Smooth muscle cell (in vitro differentiated cells): ENCODE measurements around the gene IGFBP7. TPM values are rescaled to one million over a fixed set of nuclear protein-coding genes. Genes with fewer than 3 reads are reported as not detected.

Experiments
- DNase-seq: peaks from one replicate; lab custom pipeline; 2025; ENCODE audit not compliant: unreplicated experiment; lab: John Stamatoyannopoulos, UW
- H2AFZ ChIP-seq: fragments of 200-600 bp; sonication (generic); 2 replicates; pipeline ENCODE4 v1.6.0; 2016; ENCODE audit warnings: antibody characterized with exemption, low read depth, mild to moderate bottlenecking
- H3F3A ChIP-seq: fragments of 200-600 bp; sonication (generic); 2 replicates; pipeline ENCODE4 v1.6.0; 2017; ENCODE audit warnings: antibody characterized with exemption, low read depth
- H3K27ac ChIP-seq: fragments of 200-600 bp; sonication (generic); 2 replicates; pipeline ENCODE4 v1.5.1; 2016; ENCODE audit warnings: low read depth, mild to moderate bottlenecking
- H3K27me3 ChIP-seq: fragments of 200-600 bp; sonication (generic); 2 replicates; pipeline ENCODE4 v1.6.1; 2016; ENCODE audit warnings: low read depth, mild to moderate bottlenecking
- H3K36me3 ChIP-seq: fragments of 200-600 bp; sonication (generic); 2 replicates; pipeline ENCODE4 v1.5.1; 2016; ENCODE audit warnings: low read depth
- H3K4me1 ChIP-seq: fragments of 200-600 bp; sonication (generic); 2 replicates; pipeline ENCODE4 v1.5.1; 2016; ENCODE audit warnings: low read depth
- H3K4me2 ChIP-seq: fragments of 200-600 bp; sonication (generic); 2 replicates; pipeline ENCODE4 v1.6.0; 2016; ENCODE audit warnings: mild to moderate bottlenecking
- H3K4me3 ChIP-seq: fragments of 200-600 bp; sonication (generic); 2 replicates; pipeline ENCODE4 v1.5.1; 2016; ENCODE audit warnings: mild to moderate bottlenecking
- H3K79me2 ChIP-seq: fragments of 200-600 bp; sonication (generic); 2 replicates; pipeline ENCODE4 v1.6.0; 2016; ENCODE audit warnings: low read depth, mild to moderate bottlenecking
- H3K9ac ChIP-seq: fragments of 200-600 bp; sonication (generic); 2 replicates; pipeline ENCODE4 v1.6.0; 2016; ENCODE audit warnings: low read depth
- H3K9me3 ChIP-seq: fragments of 200-600 bp; sonication (generic); replicated peaks from 2 replicates; pipeline ENCODE4 v1.5.1; 2016; ENCODE audit warnings: low read depth
- H4K20me1 ChIP-seq: fragments of 200-600 bp; sonication (generic); 2 replicates; pipeline ENCODE4 v1.6.0; 2016; ENCODE audit warnings: low read depth
- CTCF ChIP-seq: fragments of 200-600 bp; sonication (generic); IDR thresholded peaks from 2 replicates; pipeline ENCODE4 v1.5.1; 2017; ENCODE audit warnings: borderline replicate concordance, mild to moderate bottlenecking, antibody characterized with exemption; ENCODE audit not compliant: insufficient read depth, poor library complexity, severe bottlenecking
- WGBS: methylation state at CpG from one replicate; pipeline ENCODE4 v1.1.7; 2016; ENCODE audit warnings: low lambda C conversion rate; 5-methylcytosine and 5-hydroxymethylcytosine counted together
- polyA plus RNA-seq: library from polyadenylated mRNA; unstranded; fragments of >200 nt; fragmentation: Nextera tagmentation; extraction: Ambion mirVana; gene quantifications from 2 replicates; pipeline ENCODE4 v1.2.1, GENCODE V29; 2016
- total RNA-seq: library from RNA; depleted of rRNA; stranded (reverse); fragments of >200 nt; gene quantifications from 2 replicates; pipeline ENCODE4 v1.2.3, GENCODE V29; 2014

Gene IGFBP7
- total and polyA plus RNA-seq, 2 experiments from 2014 or later = 998 to 1,684 TPM

- H3K27me3 ChIP-seq = no peaks in the 10 kb centered on the region
- WGBS = 77% methylated on average over 4 of the region's 4 CpGs
- H3K9ac ChIP-seq = peak overlapping the region; percentile 45
- no peak overlapping the region for H3K4me3 ChIP-seq
- no peak for TF ChIP-seq CTCF
- H3K4me2 ChIP-seq = peak overlapping the region; percentile 87
- peaks cover 92% of the 10 kb centered on the region for H3K79me2 ChIP-seq
- peak overlapping the region; percentile 91 for H3K27ac ChIP-seq
- H3K4me1 ChIP-seq = peaks cover 46% of the 10 kb centered on the region
- no peak for DNase-seq
- H3K9me3 ChIP-seq = no peaks in the 10 kb centered on the region
- peaks cover 46% of the 10 kb centered on the region for H3F3A ChIP-seq
- H4K20me1 ChIP-seq = peaks cover 3% of the 10 kb centered on the region
- no peaks in the 10 kb centered on the region for H3K36me3 ChIP-seq
- no peak overlapping the region for H2AFZ ChIP-seq
Measured at GRCh38 chr4:57104706-57105560, 5.3 kb downstream of the IGFBP7 start.

- TF ChIP-seq CTCF = no peak
- no peak for DNase-seq
- Histone ChIP-seq H3K27me3 (no peaks in the 10 kb centered on the region), H3K4me1 (peaks cover 59% of the 10 kb centered on the region), H3F3A (peaks cover 55% of the 10 kb centered on the region), H2AFZ (no peak overlapping the region), H3K79me2 (peaks cover 81% of the 10 kb centered on the region), H3K9ac (peak overlapping the region; percentile 49), H3K4me2 (peak overlapping the region; percentile 60), H3K36me3 (no peaks in the 10 kb centered on the region), H3K9me3 (no peaks in the 10 kb centered on the region), H4K20me1 (peaks cover under 1% of the 10 kb centered on the region), H3K4me3 (no peak overlapping the region), H3K27ac (peak overlapping the region; percentile 91)
- WGBS = 43% methylated on average over 4 of the region's 4 CpGs
Measured at GRCh38 chr4:57103051-57103450, 7.1 kb downstream of the IGFBP7 start.

DNA sequence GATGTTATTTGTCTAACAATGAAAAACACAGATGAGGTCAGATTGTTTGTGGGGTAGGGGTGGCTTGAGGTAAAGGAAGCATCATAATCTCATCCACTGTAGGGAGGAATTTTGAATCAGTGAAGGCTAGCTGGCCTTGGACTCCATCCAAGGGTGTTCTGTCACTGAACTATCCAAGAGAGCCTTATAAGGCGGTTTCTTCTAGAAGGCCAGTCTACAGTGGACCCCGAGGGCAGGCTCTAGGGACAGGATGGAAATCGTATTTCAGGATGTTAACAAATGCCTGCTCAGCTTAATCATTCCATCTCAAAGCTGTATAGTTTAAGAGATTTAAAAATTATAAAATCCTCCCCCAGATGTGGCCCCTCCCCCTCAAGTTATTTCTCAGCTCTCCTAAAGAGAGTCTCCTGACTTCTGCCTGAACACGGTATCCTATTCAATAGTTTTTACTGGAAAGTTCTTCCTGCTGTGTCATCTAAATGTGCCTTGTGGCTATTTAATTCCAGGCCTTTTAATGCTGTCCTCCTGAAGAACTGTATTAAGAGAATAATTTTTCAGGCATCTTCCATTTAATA is 8.0 kb downstream of the IGFBP7 start:
- peak overlapping the region; percentile 49 for H3K9ac ChIP-seq
- H3K79me2 ChIP-seq = peaks cover 81% of the 10 kb centered on the region
- H4K20me1 ChIP-seq = no peaks in the 10 kb centered on the region
- peak overlapping the region; percentile 60 for H3K4me2 ChIP-seq
- no peak overlapping the region for H3K4me3 ChIP-seq
- H2AFZ ChIP-seq = no peak overlapping the region
- H3K36me3 ChIP-seq = no peaks in the 10 kb centered on the region
- peaks cover 50% of the 10 kb centered on the region for H3F3A ChIP-seq
- 15% methylated on average over 4 of the region's 4 CpGs for WGBS
- peak overlapping the region; percentile 91 for H3K27ac ChIP-seq
- no peak for TF ChIP-seq CTCF
- DNase-seq = no peak
- peaks cover 58% of the 10 kb centered on the region for H3K4me1 ChIP-seq
- H3K27me3 ChIP-seq = no peaks in the 10 kb centered on the region
- no peaks in the 10 kb centered on the region for H3K9me3 ChIP-seq
